Midbrain (tissue), 1 donor: ENCODE measurements around the gene CNTNAP2.

Experiments used
- DNase-seq: peaks from one replicate; lab custom pipeline; 2025; lab: John Stamatoyannopoulos, UW

The CNTNAP2 gene

GRCh38 chr7:146768957-146769356 is 652.4 kb downstream of the CNTNAP2 start:
- no peak for DNase-seq

GRCh38 chr7:146772601-146773000 is 656.0 kb downstream of the CNTNAP2 start:
- no peak for DNase-seq

- no peak for DNase-seq
These were observed 656.9 kb downstream of the CNTNAP2 start for GRCh38 chr7:146773506-146773905.

GRCh38 chr7:146781352-146782116 is 664.9 kb downstream of the CNTNAP2 start:
- no peak for DNase-seq

- no peak for DNase-seq
These were observed 670.7 kb downstream of the CNTNAP2 start for GRCh38 chr7:146787266-146787665.

GRCh38 chr7:146788008-146788407 is 671.4 kb downstream of the CNTNAP2 start:
- no peak for DNase-seq

GRCh38 chr7:146791344-146792285 is 675.0 kb downstream of the CNTNAP2 start:
- no peak for DNase-seq

- no peak for DNase-seq
These were observed 688.0 kb downstream of the CNTNAP2 start for GRCh38 chr7:146804620-146805019.

- no peak for DNase-seq
These were observed 688.5 kb downstream of the CNTNAP2 start for GRCh38 chr7:146805082-146805481.

GRCh38 chr7:146826329-146826728 is 709.7 kb downstream of the CNTNAP2 start:
- DNase-seq, result no peak

GRCh38 chr7:146830686-146831085 is 714.1 kb downstream of the CNTNAP2 start:
- DNase-seq, result no peak

- DNase-seq, result no peak
These were observed 715.3 kb downstream of the CNTNAP2 start for GRCh38 chr7:146831875-146832274.

GRCh38 chr7:146844405-146844804 is 727.8 kb downstream of the CNTNAP2 start:
- DNase-seq, result no peak

GRCh38 chr7:146858690-146859089 is 742.1 kb downstream of the CNTNAP2 start:
- no peak for DNase-seq

GRCh38 chr7:146861701-146862100 is 745.1 kb downstream of the CNTNAP2 start:
- no peak for DNase-seq

GRCh38 chr7:146862415-146862814 is 745.8 kb downstream of the CNTNAP2 start:
- DNase-seq, result no peak

- no peak for DNase-seq
These were observed 748.0 kb downstream of the CNTNAP2 start for GRCh38 chr7:146864644-146865043.

GRCh38 chr7:146865696-146866095 is 749.1 kb downstream of the CNTNAP2 start:
- no peak for DNase-seq

GRCh38 chr7:146874722-146875121 is 758.1 kb downstream of the CNTNAP2 start:
- DNase-seq, result no peak

GRCh38 chr7:146875237-146875785 is 758.7 kb downstream of the CNTNAP2 start:
- no peak for DNase-seq

- no peak for DNase-seq
These were observed 759.4 kb downstream of the CNTNAP2 start for GRCh38 chr7:146875981-146876380.

GRCh38 chr7:146876411-146876810 is 759.8 kb downstream of the CNTNAP2 start:
- no peak for DNase-seq

- no peak for DNase-seq
These were observed 762.3 kb downstream of the CNTNAP2 start for GRCh38 chr7:146878901-146879300.
